Adipocyte (in vitro differentiated cells): Measurements from ENCODE around the gene AGT.
A peak's percentile ranks its signal among the peaks of the same experiment; 100 is the strongest.

Experiments used
- DNase-seq: peaks from one replicate; pipeline ENCODE4 v3.0.0-alpha.2; 2015; ENCODE audit warnings: low read depth
- H3K27me3 ChIP-seq: replicated peaks from 2 replicates; pipeline ENCODE4 v1.7.0; 2013; ENCODE audit warnings: mild to moderate bottlenecking, low read length, moderate library complexity; ENCODE audit not compliant: control insufficient read depth, insufficient read depth
- H3K36me3 ChIP-seq: 2 replicates; pipeline ENCODE4 v1.7.0; 2013; ENCODE audit warnings: low read length, mild to moderate bottlenecking, moderate library complexity; ENCODE audit not compliant: control insufficient read depth, insufficient read depth, severe bottlenecking
- H3K4me1 ChIP-seq: 2 replicates; pipeline ENCODE4 v1.7.0; 2013; ENCODE audit warnings: mild to moderate bottlenecking, low read length, moderate library complexity; ENCODE audit not compliant: control insufficient read depth, insufficient read depth
- H3K4me3 ChIP-seq: 2 replicates; pipeline ENCODE4 v1.7.0; 2013; ENCODE audit warnings: mild to moderate bottlenecking, low read length, moderate library complexity
- H3K9ac ChIP-seq: 2 replicates; pipeline ENCODE4 v1.7.0; 2013; ENCODE audit warnings: mild to moderate bottlenecking, low read length, moderate library complexity
- H3K9me3 ChIP-seq: 2 replicates; pipeline ENCODE4 v1.7.0; 2013; ENCODE audit warnings: mild to moderate bottlenecking, low read length, moderate library complexity; ENCODE audit not compliant: control insufficient read depth

Gene AGT

DNA sequence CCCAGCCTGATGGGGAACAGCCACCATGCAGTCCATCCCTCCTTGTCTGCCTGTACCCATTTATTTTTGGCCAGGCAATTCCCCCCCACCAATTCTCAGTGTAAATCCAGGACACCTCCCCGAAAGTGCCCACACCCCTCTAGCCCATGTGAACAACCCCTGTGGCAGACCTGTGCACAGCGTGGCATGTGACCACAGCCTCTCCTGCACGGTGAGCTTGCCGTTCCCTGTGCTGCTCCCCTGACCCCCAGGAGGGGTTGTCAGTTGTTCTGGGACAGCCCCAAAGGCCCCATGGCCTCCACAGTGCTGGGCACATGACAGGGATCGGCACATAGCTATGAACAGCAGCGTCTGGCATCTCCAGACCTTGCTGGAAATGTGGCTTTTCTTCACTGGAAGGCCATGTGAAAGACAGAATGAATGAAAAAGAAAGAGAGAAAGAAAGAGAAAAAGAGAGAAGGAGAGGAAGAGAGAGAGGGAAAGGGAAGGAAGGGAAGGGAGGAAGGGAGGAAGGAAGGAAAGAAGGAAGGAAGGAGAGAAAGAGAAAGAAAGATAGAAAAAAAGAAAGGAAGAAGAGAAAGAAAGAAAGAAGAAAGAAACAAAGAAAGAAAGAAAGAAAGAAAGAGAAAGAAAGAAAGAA lies 37.2 kb upstream of the AGT start:
- Histone ChIP-seq H3K9ac (no peak overlapping the region), H3K4me3 (no peak overlapping the region), H3K27me3 (peaks cover 11% of the 10 kb centered on the region), H3K36me3 (no peaks in the 10 kb centered on the region), H3K9me3 (no peaks in the 10 kb centered on the region), H3K4me1 (peaks cover 9% of the 10 kb centered on the region)
- no peak for DNase-seq

DNA sequence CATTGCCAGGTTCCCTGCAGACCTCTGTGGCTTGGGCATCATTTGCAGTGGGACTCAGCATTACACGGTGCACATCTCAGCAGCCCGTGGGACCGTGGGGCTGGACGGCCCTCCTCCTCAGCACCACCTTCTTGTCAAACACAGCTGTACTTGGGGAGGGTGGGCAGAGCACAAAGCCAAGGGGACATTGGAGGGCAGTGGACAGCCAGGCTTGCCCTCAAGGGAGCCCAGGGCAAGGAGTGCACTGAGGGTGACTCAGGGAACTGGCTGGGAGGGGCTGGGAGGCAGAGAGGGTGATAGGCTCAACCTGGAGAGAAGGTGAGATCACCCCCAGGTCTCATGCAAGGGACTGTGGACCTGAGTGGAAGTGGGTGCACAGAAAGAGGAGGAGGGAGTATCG lies 36.7 kb upstream of the AGT start:
- peaks cover 11% of the 10 kb centered on the region for H3K27me3 ChIP-seq
- no peak overlapping the region for H3K4me3 ChIP-seq
- H3K9me3 ChIP-seq: no peaks in the 10 kb centered on the region
- H3K4me1 ChIP-seq: peaks cover 9% of the 10 kb centered on the region
- no peak overlapping the region for H3K9ac ChIP-seq
- no peak for DNase-seq
- H3K36me3 ChIP-seq: no peaks in the 10 kb centered on the region

DNA sequence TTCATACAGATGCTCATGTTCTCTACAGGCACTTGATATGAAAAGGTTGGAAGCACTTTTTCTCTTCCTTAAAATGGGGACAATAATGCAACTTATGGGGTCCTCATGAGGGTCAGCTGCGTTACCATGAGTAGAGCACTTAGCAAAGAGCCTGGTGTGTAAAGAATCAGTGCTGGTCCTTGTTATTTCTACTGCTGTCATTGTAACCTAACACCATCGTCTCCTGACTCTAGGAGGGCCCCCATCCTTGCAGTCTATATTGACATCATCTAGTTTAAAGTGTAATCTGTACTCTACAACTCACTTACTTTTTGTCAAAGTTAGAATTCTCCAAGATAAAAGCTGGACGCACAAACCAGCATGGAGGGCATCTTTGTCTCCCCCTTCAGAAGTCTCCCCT lies 35.7 kb upstream of the AGT start:
- no peak for DNase-seq
- H3K27me3 ChIP-seq: peaks cover 11% of the 10 kb centered on the region
- H3K36me3 ChIP-seq: no peaks in the 10 kb centered on the region
- H3K9ac ChIP-seq: no peak overlapping the region
- no peak overlapping the region for H3K4me3 ChIP-seq
- peaks cover 3% of the 10 kb centered on the region for H3K4me1 ChIP-seq
- H3K9me3 ChIP-seq: no peaks in the 10 kb centered on the region

DNA sequence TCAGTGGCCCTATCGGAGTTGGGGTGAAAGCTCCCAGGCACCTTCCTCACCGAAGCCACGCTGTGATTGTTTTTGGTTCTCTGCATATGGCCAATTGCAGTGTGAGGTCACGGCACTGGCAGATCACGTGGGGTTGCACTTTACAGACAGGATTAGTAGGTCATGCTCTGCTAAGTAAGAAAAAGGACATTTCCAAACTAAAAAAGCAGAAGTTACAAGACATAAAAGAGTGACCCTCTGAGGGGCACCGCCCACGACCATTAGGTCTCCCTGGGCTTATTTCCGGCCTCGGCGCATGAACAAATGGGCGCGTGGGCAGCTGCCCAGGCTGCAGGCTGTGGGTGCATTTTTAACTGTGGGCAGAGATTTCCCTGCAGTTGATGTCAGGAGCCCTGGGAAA lies 35.2 kb upstream of the AGT start:
- Histone ChIP-seq H3K27me3 (peaks cover 11% of the 10 kb centered on the region), H3K36me3 (no peaks in the 10 kb centered on the region), H3K9ac (no peak overlapping the region), H3K9me3 (no peaks in the 10 kb centered on the region), H3K4me3 (no peak overlapping the region), H3K4me1 (peaks cover 2% of the 10 kb centered on the region)
- no peak for DNase-seq

DNA sequence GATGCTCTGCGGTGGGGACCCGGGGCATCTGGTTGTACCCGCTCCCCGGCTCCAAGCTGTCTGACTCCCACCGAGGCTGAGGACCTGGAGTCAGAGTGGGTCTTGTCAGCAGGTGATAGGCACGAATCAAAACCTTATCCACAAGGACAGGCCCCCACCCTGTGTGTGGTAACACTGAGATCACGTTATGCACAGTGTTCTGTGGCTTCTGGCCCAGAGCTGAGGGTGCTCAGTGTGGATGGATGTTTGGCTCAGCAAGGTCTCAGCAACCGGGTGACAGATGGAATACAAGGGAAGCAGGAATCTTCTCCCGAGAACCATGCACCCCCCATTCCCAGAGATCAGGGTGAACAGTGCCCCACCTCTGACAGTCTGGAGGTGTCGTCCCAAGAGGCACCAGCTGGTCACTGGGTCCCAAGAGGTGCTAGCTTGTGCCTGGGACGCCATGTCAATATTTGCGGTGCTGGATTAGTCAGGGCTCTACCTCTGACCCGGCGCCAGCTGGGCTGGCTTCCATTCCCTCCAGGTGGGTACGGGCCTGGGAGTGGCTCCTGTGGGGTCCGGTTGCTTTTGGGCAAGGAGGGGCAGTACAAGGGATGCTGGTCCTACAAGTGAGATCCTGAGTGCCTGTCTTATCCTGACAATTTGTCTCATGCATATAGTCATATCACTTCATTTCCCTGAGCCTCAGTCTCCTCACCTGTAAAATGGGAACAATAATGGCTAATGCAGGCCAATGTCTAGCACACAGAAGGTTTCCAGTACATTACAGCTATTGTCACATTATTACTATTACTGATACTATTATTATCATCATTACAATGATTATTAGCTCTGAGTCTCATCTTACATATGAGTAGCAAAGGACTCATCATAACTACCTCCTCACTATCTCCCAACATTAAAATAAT lies 34.2 kb upstream of the AGT start:
- H3K36me3 ChIP-seq: no peaks in the 10 kb centered on the region
- no peak overlapping the region for H3K4me3 ChIP-seq
- no peaks in the 10 kb centered on the region for H3K4me1 ChIP-seq
- DNase-seq: no peak
- H3K27me3 ChIP-seq: peaks cover 11% of the 10 kb centered on the region
- no peak overlapping the region for H3K9ac ChIP-seq
- H3K9me3 ChIP-seq: no peaks in the 10 kb centered on the region

DNA sequence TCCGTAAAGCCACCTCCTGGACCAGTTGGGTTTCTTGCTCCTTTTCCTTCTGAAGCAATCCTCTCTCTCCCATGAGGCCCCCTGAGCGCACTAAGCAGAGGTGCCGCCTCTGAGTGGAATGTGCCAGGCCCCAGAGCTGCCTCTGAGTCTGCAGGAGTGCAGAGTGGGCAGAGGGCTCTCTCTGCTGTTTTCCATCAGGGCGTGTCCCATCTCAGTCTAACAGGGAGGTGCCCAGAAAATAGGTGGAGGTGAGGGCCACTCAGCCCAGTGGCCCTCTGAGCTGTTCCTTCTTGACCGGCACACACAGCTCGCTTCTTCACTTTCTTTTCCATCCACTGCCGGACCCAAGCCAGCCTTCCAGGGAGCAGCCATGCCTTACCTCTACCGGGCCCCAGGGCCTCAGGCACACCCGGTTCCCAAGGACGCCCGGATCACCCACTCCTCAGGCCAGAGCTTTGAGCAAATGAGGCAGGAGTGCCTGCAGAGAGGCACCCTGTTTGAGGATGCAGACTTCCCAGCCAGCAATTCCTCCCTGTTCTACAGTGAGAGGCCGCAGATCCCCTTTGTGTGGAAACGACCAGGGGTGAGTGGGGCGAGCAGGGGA lies 33.3 kb upstream of the AGT start, which contains the start of gene CAPN9:
Gene CAPN9, plus strand, starts transcription at position 262 of the 604 bp plus-strand sequence. Its CDS starts 109 bp downstream, at position 371.
- Histone ChIP-seq H3K36me3 (no peaks in the 10 kb centered on the region), H3K9me3 (no peaks in the 10 kb centered on the region), H3K27me3 (peaks cover 11% of the 10 kb centered on the region), H3K9ac (no peak within 1 kb of the TSS), H3K4me3 (no peak within 1 kb of the TSS), H3K4me1 (no peaks in the 10 kb centered on the region)
- DNase-seq: no peak

DNA sequence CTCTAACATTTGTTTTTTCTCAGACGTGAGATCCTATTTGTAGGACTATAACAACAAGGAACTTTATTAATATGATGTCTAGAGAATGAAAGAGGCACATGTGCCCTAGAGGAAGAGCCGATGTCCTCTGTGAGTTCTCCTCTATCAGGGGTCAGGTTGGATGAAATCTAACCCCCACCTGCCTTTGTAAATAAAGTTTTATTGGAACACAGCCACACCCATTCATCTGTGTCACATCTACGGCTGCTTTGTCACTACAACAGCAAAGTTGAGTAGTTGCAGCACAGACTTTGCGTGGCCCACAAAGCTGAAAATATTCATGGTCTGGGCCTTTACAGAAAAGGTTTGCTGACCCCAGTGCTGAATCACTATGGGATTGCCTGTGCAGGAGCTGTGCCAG lies 32.7 kb upstream of the AGT start:
- no peak overlapping the region for H3K4me3 ChIP-seq
- no peaks in the 10 kb centered on the region for H3K4me1 ChIP-seq

DNA sequence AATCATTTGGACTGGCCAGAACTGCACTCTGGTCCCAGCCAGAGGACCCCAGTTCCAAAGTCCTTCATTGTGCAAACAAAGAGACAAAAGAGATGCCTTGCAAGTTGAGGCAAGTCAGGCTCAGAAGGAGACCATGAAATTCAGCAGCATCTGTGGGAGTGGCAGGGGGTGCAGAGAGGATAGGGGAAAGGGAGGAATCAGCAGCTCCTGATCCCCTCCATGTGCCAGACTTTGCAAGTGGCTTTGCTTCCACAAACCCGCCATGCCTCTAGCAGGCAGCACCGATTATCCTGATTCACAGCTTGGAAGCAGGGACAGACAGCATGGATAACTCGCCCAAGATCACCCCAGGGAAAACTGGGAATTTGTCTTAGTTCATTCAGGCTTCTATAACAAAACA lies 31.1 kb upstream of the AGT start:
- Histone ChIP-seq H3K9me3 (no peaks in the 10 kb centered on the region), H3K9ac (no peak overlapping the region)

More for the DNA sequence above, 32.7 kb upstream of the AGT start:
- Histone ChIP-seq H3K27me3 (peaks cover 11% of the 10 kb centered on the region), H3K36me3 (no peaks in the 10 kb centered on the region), H3K9ac (no peak overlapping the region), H3K9me3 (no peaks in the 10 kb centered on the region)
- no peak for DNase-seq

DNA sequence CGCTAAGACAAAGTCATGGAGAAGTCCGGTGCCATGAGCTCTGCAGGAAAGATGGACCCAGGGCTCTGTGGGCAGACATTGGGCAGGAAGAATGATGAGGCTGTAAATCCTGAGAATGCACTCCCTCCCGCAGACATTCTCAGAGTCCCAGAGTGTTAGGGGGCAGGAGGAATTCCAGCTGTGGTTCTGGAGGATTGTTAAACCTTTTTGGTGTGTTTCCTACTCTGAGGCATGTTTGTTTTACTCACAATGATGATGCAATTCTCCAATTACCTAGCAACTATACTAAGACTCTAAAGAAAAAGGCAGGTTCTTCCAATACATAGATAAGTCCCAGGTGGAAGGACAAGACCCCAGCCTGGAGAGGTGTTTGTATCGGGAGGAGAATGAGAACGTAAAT lies 30.5 kb upstream of the AGT start:
- H3K36me3 ChIP-seq: no peaks in the 10 kb centered on the region
- no peaks in the 10 kb centered on the region for H3K9me3 ChIP-seq
- peaks cover 5% of the 10 kb centered on the region for H3K27me3 ChIP-seq
- peak; percentile 55 for DNase-seq
- no peaks in the 10 kb centered on the region for H3K4me1 ChIP-seq
- no peak overlapping the region for H3K4me3 ChIP-seq
- H3K9ac ChIP-seq: no peak overlapping the region

More for the DNA sequence above, 31.1 kb upstream of the AGT start:
- Histone ChIP-seq H3K4me3 (no peak overlapping the region), H3K4me1 (no peaks in the 10 kb centered on the region), H3K36me3 (no peaks in the 10 kb centered on the region), H3K27me3 (no peaks in the 10 kb centered on the region)
- DNase-seq: no peak

DNA sequence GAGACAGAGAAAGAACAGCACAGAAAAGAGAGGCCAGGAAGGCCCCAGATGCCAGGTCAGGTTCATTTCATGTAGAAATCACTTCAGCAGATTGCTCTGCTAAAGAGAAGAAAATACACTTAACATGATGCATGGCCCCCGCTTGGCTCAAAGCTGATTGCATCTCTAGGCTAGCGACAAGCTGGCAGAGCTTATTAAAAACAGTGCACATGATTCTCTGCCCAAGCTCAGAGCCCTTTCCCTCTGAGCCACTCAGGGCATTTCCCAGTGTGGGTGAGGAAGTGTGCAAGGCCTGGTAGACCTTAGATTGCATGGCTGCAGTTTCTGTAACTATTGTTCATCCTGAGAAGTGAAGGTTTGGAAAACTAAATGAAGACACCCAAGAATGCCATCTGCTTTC lies 30.0 kb upstream of the AGT start:
- Histone ChIP-seq H3K9me3 (no peaks in the 10 kb centered on the region), H3K4me1 (no peaks in the 10 kb centered on the region), H3K9ac (no peak overlapping the region), H3K27me3 (peaks cover 5% of the 10 kb centered on the region), H3K4me3 (no peak overlapping the region), H3K36me3 (no peaks in the 10 kb centered on the region)
- no peak for DNase-seq

DNA sequence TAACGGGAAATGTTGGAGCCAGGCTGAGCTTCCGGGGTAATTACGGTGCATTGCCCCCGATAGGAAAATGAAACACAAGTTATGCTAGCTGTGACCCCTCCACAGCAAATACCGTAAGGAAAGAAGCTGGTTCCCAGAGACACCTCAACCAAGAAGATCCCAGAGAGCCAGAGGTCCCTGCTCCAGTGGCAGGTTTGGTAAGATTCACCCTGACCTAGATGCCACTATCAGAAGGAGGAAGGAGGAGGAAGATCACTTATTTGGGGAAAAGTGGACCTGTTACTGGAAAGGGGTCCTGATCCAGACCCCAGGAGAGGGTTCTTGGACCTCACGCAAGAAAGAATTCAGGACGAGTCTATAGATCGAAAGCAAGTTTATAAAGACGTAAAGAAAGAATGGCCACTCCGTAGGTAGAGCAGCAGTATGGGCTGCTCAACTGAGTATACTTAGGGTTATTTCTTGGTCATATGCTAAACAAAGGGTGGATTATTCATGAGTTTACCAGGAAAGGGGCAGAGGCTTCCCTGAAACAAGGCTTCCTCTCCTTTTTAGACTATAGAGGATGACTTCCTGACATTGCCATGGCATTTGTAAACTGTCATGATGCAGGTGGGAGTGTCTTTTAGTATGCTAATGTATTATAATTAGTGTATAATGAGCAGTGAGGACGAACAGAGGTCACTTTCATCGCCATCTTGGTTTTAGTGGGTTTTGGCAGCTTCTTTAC lies 25.8 kb upstream of the AGT start:
- Histone ChIP-seq H3K27me3 (peaks cover 5% of the 10 kb centered on the region), H3K4me3 (no peak overlapping the region), H3K36me3 (no peaks in the 10 kb centered on the region), H3K9me3 (peaks cover 6% of the 10 kb centered on the region), H3K9ac (no peak overlapping the region), H3K4me1 (no peaks in the 10 kb centered on the region)
- DNase-seq: no peak
